ENCODE measurements around the gene MSTN.

Gene MSTN

DNA sequence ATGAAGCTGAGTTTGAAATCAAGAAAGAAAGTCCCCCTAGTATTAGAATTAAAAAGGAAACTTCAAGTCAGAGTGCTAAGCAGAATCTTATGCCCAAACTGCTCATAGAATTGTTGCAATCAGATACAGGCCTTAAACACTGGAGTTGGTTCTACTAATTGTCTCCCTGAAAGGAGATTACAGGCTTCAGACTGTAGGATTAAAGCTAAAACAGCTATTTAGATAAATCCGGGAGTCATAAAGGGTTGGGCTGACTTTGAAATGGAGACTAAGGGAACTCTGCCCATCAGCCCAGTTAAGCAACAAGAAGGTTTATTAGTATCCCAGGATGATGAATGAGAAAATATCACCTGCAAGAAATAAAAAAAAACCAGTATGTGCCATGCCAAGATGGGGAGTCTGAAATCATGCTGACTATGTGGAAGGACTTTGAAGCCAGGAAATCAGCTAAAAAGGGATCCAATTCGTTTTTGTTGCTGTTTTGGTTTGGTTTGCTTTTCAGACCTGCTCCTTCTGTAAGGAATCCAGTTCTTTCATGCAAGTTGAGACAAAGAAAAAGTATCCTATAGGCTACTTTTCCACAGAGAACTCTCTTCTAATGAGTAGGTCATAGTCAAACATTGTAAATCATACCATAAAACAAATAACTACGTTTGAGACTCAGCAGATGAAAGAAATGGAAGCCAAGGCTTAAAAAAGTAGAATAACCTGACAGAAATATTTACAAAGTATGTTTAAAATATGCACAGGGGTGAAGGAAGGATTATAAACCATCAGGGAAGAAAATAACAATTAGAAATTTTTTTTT, 37.6 kb upstream of the MSTN start:
- Histone ChIP-seq H3K4me3 (IDR thresholded peaks at IDR 0.05; ENCODE audit: insufficient read depth, low read depth, low read length) (no peak overlapping the region), H3K27me3 (ENCODE audit: insufficient read depth, low read depth) (no peaks in the 10 kb centered on the region), H3K4me2 (no peak overlapping the region), H3K27ac (no peak overlapping the region), H3K4me1 (ENCODE audit: low read depth, poor library complexity, severe bottlenecking) (no peaks in the 10 kb centered on the region), H3K79me2 (ENCODE audit: insufficient read depth, low read depth) (no peaks in the 10 kb centered on the region), H2AFZ (ENCODE audit: low read depth) (no peak overlapping the region), H3K36me3 (ENCODE audit: insufficient read depth) (no peaks in the 10 kb centered on the region; the same call in 1 of the 2 replicates), H4K20me1 (ENCODE audit: insufficient read depth) (no peaks in the 10 kb centered on the region), H3K9ac (no peak overlapping the region)
- TF ChIP-seq, protein P1, sequence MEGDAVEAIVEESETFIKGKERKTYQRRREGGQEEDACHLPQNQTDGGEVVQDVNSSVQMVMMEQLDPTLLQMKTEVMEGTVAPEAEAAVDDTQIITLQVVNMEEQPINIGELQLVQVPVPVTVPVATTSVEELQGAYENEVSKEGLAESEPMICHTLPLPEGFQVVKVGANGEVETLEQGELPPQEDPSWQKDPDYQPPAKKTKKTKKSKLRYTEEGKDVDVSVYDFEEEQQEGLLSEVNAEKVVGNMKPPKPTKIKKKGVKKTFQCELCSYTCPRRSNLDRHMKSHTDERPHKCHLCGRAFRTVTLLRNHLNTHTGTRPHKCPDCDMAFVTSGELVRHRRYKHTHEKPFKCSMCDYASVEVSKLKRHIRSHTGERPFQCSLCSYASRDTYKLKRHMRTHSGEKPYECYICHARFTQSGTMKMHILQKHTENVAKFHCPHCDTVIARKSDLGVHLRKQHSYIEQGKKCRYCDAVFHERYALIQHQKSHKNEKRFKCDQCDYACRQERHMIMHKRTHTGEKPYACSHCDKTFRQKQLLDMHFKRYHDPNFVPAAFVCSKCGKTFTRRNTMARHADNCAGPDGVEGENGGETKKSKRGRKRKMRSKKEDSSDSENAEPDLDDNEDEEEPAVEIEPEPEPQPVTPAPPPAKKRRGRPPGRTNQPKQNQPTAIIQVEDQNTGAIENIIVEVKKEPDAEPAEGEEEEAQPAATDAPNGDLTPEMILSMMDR (conservative IDR thresholded peaks at IDR 0.05; ENCODE audit: low read depth, low read length), result no peak

DNA sequence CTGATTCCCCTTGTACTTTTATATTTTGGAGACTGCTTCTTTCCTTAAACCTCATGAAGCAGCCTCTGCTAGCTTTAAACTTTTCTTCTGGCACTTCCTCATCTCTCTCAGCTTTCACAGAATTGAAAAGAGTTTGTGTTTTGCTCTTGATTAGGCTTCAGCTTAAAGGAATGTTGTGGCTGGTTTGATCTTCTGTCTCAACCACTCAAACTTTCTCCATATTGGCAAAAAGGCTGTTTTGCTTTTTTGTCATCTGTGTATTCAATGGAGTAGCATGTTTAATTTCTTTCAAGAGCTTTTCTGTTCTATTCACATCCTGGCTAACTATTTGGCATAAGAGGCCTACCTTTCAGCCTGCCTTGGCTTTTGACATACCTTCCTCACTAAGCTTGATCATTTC, 36.3 kb upstream of the MSTN start:
- Histone ChIP-seq H3K9ac (no peak overlapping the region), H3K4me1 (ENCODE audit: low read depth, poor library complexity, severe bottlenecking) (no peaks in the 10 kb centered on the region), H3K27me3 (ENCODE audit: insufficient read depth, low read depth) (no peaks in the 10 kb centered on the region), H3K27ac (no peak overlapping the region), H4K20me1 (ENCODE audit: insufficient read depth) (no peaks in the 10 kb centered on the region), H3K4me2 (no peak overlapping the region), H3K36me3 (ENCODE audit: insufficient read depth) (no peaks in the 10 kb centered on the region; the same call in 1 of the 2 replicates), H3K4me3 (IDR thresholded peaks at IDR 0.05; ENCODE audit: insufficient read depth, low read depth, low read length) (no peak overlapping the region), H2AFZ (ENCODE audit: low read depth) (no peak overlapping the region), H3K79me2 (ENCODE audit: insufficient read depth, low read depth) (no peaks in the 10 kb centered on the region)
- TF ChIP-seq, protein P1 (conservative IDR thresholded peaks at IDR 0.05; ENCODE audit: low read depth, low read length), result no peak

DNA sequence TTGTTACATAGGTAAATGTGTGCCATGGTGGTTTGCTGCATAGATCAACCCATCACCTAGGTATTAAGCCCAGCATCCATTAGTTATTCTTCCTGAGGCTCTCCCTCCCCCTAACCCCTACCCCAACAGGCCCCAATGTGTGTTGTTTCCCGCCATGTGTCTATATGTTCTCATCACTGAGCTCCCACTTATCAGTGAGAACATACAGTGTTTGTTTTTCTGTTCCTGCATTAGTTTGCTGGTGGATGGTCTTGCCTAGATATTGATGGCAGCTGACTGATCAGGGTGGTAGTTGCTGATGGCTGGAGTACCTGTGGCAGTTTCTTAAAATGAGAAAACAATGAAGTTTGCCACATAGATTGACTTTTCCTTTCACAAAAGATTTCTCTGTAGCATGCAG, 34.6 kb upstream of the MSTN start:
- Histone ChIP-seq H3K79me2 (ENCODE audit: insufficient read depth, low read depth) (no peaks in the 10 kb centered on the region), H3K4me2 (no peak overlapping the region), H3K27ac (no peak overlapping the region), H2AFZ (ENCODE audit: low read depth) (no peak overlapping the region), H3K4me1 (ENCODE audit: low read depth, poor library complexity, severe bottlenecking) (no peaks in the 10 kb centered on the region), H3K9ac (no peak overlapping the region), H3K27me3 (ENCODE audit: insufficient read depth, low read depth) (no peaks in the 10 kb centered on the region), H4K20me1 (ENCODE audit: insufficient read depth) (no peaks in the 10 kb centered on the region), H3K4me3 (IDR thresholded peaks at IDR 0.05; ENCODE audit: insufficient read depth, low read depth, low read length) (no peak overlapping the region), H3K36me3 (ENCODE audit: insufficient read depth) (no peaks in the 10 kb centered on the region; the same call in 1 of the 2 replicates)
- TF ChIP-seq, protein P1 (conservative IDR thresholded peaks at IDR 0.05; ENCODE audit: low read depth, low read length), result no peak

DNA sequence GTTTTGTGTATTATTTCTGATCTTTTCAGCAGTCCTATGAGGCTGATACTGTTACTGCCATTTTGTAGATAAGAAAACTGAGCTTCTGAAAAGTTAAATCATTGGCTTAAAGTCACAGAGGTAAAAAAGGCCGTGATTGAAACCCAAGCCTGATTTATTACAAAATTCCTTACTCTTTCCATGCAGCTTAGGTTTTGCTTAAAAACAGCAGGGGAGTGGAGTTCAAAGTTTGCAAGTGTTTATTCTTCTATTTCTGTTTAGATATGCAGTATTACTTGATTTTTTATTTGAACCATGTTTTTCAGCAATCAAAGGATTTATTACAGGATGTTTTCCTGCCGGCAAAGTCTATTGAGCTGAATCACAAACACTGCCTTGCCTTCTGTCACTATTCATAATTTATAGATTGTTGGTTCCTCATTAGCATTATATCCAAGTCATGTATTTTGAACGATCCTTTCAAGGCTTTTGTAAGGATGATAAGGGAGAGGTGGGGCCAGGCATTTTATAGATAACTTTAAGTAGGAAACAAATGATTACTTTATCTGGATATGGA, 31.9 kb upstream of the MSTN start:
- Histone ChIP-seq H3K4me3 (IDR thresholded peaks at IDR 0.05; ENCODE audit: insufficient read depth, low read depth, low read length) (no peak overlapping the region), H4K20me1 (ENCODE audit: insufficient read depth) (no peaks in the 10 kb centered on the region), H3K4me2 (no peak overlapping the region), H2AFZ (ENCODE audit: low read depth) (no peak overlapping the region), H3K4me1 (ENCODE audit: low read depth, poor library complexity, severe bottlenecking) (no peaks in the 10 kb centered on the region), H3K79me2 (ENCODE audit: insufficient read depth, low read depth) (no peaks in the 10 kb centered on the region), H3K9ac (no peak overlapping the region), H3K27ac (no peak overlapping the region), H3K36me3 (ENCODE audit: insufficient read depth) (no peaks in the 10 kb centered on the region; the same call in 1 of the 2 replicates), H3K27me3 (ENCODE audit: insufficient read depth, low read depth) (no peaks in the 10 kb centered on the region)
- TF ChIP-seq, protein P1 (conservative IDR thresholded peaks at IDR 0.05; ENCODE audit: low read depth, low read length), result no peak

Data from KMS-11 (cell line).